HepG2 (cell line): ENCODE data around the gene INSIG2. TPM values are rescaled to one million over a fixed set of nuclear protein-coding genes. Genes with fewer than 3 reads are reported as not detected.

Experiments
- ELF1 ChIP-seq: sonication (generic); formaldehyde crosslinking; IDR thresholded peaks from 2 replicates; pipeline ENCODE4 v1.4.0; 2020; ENCODE audit warnings: missing genetic modification reagents
- ETV5 ChIP-seq: IDR thresholded peaks from 2 replicates; pipeline ENCODE4 v1.6.1; 2018; ENCODE audit warnings: missing biosample characterization, missing genetic modification reagents, inconsistent platforms, borderline replicate concordance
- FOSL2 ChIP-seq: sonication (generic); formaldehyde crosslinking; IDR thresholded peaks from 2 replicates; pipeline ENCODE4 v1.4.0; 2020; ENCODE audit warnings: missing genetic modification reagents
- FOXP4 ChIP-seq: sonication (generic); formaldehyde crosslinking; IDR thresholded peaks from 2 replicates; pipeline ENCODE4 v1.4.0; 2020; ENCODE audit warnings: missing genetic modification reagents
- GATAD2A ChIP-seq: IDR thresholded peaks from 2 replicates; pipeline ENCODE4 v1.6.1; 2016
- GMEB1 ChIP-seq: sonication (generic); formaldehyde crosslinking; IDR thresholded peaks from 2 replicates; pipeline ENCODE4 v1.5.1; 2020; ENCODE audit warnings: missing genetic modification reagents, mild to moderate bottlenecking, borderline replicate concordance
- HOXD1 ChIP-seq: sonication (generic); formaldehyde crosslinking; IDR thresholded peaks from 2 replicates; pipeline ENCODE4 v1.5.0; 2020; ENCODE audit warnings: missing genetic modification reagents
- JDP2 ChIP-seq: sonication (generic); formaldehyde crosslinking; IDR thresholded peaks from 2 replicates; pipeline ENCODE4 v1.8.1; 2022; ENCODE audit warnings: missing genetic modification reagents, borderline replicate concordance
- PHF5A ChIP-seq: IDR thresholded peaks from one replicate; pipeline ENCODE4 v1.6.1; 2018; ENCODE audit warnings: low read depth, missing genetic modification reagents; ENCODE audit not compliant: unreplicated experiment
- SOX6 ChIP-seq, 2 experiments: fragments of 450-650 bp in 1 of 2; sonication (generic) in 1 of 2; formaldehyde crosslinking in 1 of 2; IDR thresholded peaks; 2 replicates each; pipeline versions ENCODE4 v1.4.0 to v1.6.1; 2017 to 2020; ENCODE audit warnings: antibody characterized with exemption in 1 of 2, mild to moderate bottlenecking in 1 of 2, missing genetic modification reagents in 1 of 2
- TGIF2 ChIP-seq: IDR thresholded peaks from 2 replicates; pipeline ENCODE4 v1.6.1; 2016; ENCODE audit warnings: control low read depth, missing compliant biosample characterization
- ZFP1 ChIP-seq: IDR thresholded peaks from 2 replicates; pipeline ENCODE4 v1.6.1; 2016
- ZNF468 ChIP-seq: sonication (generic); formaldehyde crosslinking; IDR thresholded peaks from 2 replicates; pipeline ENCODE4 v1.8.0; 2022; ENCODE audit warnings: mild to moderate bottlenecking, moderate library complexity, missing genetic modification reagents
- ZNF644 ChIP-seq: IDR thresholded peaks from 2 replicates; pipeline ENCODE4 v1.6.1; 2016; ENCODE audit warnings: low read depth
- polyA plus RNA-seq, 8 experiments: library from polyadenylated mRNA; depleted of rRNA in 3 of 8; stranded (reverse) in 7 of 8; unstranded in 1 of 8; fragments of >200 nt; fragmentation: Illumina TruSeq in 4 of 8; extraction: Trizol in 4 of 8; gene quantifications; 2 replicates each; pipeline versions ENCODE4 v1.2.1 to v1.2.3, GENCODE V29; 2011 to 2016; ENCODE audit warnings: low read depth in 4 of 8, missing spikeins in 1 of 8, mixed read lengths in 1 of 8; ENCODE audit not compliant: insufficient read depth in 1 of 8
- total RNA-seq, 5 experiments: library from RNA; depleted of rRNA; stranded (reverse); fragments of >200 nt; fragmentation: Illumina TruSeq; extraction: Trizol; gene quantifications; 2 replicates each; pipeline ENCODE4 v1.2.3, GENCODE V29; 2016; ENCODE audit warnings: low read depth in 1 of 5
- TF ChIP-seq, protein P1 (sequence below): sonication (generic); formaldehyde crosslinking; IDR thresholded peaks from 2 replicates; pipeline ENCODE4 v1.5.0; 2020; ENCODE audit warnings: mild to moderate bottlenecking, missing genetic modification reagents
- TF ChIP-seq, protein P2 (sequence below): sonication (generic); formaldehyde crosslinking; IDR thresholded peaks from 2 replicates; pipeline ENCODE4 v1.4.0; 2020; ENCODE audit warnings: mild to moderate bottlenecking, low read depth, missing genetic modification reagents
- TF ChIP-seq, protein P3 (sequence below): IDR thresholded peaks from 2 replicates; pipeline ENCODE4 v1.6.1; 2016; ENCODE audit warnings: low read depth
- TF ChIP-seq, protein P4 (sequence below): sonication (generic); formaldehyde crosslinking; IDR thresholded peaks from 2 replicates; pipeline ENCODE4 v1.8.0; 2023; ENCODE audit warnings: mild to moderate bottlenecking, missing genetic modification reagents

The INSIG2 gene
- total and polyA plus RNA-seq, 2 of the 13 experiments (the other 11 are each of a cell fraction or from before 2014, with no cell fraction given), result 73.5 to 481 TPM

DNA sequence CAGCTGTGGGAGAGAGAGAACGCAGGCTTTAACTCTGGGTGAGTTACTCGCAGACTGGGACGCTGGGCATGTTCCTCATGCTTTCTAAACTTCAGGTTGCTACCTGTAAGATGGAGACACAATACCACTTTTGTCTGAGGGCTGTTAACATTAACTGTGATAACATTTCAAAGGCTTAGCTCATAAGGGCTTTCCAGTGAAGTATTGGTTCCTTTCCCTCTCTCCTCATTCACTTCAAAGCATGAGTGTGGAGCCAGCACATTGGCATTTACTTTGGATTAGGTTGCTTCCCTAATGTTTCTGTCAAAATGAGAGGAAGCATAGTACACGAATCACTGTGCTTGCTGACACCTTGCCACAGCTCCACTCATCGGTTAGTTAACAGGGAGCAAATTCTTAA, 30.2 kb downstream of the INSIG2 start (continued):
- TF ChIP-seq, protein P1, sequence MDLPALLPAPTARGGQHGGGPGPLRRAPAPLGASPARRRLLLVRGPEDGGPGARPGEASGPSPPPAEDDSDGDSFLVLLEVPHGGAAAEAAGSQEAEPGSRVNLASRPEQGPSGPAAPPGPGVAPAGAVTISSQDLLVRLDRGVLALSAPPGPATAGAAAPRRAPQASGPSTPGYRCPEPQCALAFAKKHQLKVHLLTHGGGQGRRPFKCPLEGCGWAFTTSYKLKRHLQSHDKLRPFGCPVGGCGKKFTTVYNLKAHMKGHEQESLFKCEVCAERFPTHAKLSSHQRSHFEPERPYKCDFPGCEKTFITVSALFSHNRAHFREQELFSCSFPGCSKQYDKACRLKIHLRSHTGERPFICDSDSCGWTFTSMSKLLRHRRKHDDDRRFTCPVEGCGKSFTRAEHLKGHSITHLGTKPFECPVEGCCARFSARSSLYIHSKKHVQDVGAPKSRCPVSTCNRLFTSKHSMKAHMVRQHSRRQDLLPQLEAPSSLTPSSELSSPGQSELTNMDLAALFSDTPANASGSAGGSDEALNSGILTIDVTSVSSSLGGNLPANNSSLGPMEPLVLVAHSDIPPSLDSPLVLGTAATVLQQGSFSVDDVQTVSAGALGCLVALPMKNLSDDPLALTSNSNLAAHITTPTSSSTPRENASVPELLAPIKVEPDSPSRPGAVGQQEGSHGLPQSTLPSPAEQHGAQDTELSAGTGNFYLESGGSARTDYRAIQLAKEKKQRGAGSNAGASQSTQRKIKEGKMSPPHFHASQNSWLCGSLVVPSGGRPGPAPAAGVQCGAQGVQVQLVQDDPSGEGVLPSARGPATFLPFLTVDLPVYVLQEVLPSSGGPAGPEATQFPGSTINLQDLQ (CRISPR knock-in tag), result no peak
- TF ChIP-seq TGIF2, result peak; percentile 82; the same call in 1 of the 2 replicates
- TF ChIP-seq, protein P2, sequence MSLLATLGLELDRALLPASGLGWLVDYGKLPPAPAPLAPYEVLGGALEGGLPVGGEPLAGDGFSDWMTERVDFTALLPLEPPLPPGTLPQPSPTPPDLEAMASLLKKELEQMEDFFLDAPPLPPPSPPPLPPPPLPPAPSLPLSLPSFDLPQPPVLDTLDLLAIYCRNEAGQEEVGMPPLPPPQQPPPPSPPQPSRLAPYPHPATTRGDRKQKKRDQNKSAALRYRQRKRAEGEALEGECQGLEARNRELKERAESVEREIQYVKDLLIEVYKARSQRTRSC (CRISPR knock-in tag), result no peak
- peak; percentile 13; the same call in 1 of the 2 replicates for TF ChIP-seq ETV5 (CRISPR knock-in tag)
- TF ChIP-seq ELF1 (CRISPR knock-in tag), result 0 out of 2 replicates have a peak, but pooled peaks have one; percentile 8
- TF ChIP-seq FOXP4, result 0 out of 2 replicates have a peak, but pooled peaks have one; percentile 9
- no peak for TF ChIP-seq JDP2 (CRISPR knock-in tag)
- TF ChIP-seq ZNF468, result no peak
- 0 out of 2 replicates have a peak, but pooled peaks have one; percentile 29 for TF ChIP-seq FOSL2 (CRISPR knock-in tag)
- TF ChIP-seq, protein P3, sequence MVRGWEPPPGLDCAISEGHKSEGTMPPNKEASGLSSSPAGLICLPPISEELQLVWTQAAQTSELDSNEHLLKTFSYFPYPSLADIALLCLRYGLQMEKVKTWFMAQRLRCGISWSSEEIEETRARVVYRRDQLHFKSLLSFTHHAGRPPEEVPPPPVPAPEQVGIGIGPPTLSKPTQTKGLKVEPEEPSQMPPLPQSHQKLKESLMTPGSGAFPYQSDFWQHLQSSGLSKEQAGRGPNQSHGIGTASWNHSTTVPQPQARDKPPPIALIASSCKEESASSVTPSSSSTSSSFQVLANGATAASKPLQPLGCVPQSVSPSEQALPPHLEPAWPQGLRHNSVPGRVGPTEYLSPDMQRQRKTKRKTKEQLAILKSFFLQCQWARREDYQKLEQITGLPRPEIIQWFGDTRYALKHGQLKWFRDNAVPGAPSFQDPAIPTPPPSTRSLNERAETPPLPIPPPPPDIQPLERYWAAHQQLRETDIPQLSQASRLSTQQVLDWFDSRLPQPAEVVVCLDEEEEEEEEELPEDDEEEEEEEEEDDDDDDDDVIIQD (CRISPR knock-in tag), result 0 out of 2 replicates have a peak, but pooled peaks have one; percentile 30
- TF ChIP-seq ZNF644 (CRISPR knock-in tag), result peak; percentile 39; the same call in 1 of the 2 replicates
- TF ChIP-seq PHF5A (CRISPR knock-in tag), result peak; percentile 18
- TF ChIP-seq ZFP1 (CRISPR knock-in tag), result 0 out of 2 replicates have a peak, but pooled peaks have one; percentile 44
- TF ChIP-seq, protein P4, sequence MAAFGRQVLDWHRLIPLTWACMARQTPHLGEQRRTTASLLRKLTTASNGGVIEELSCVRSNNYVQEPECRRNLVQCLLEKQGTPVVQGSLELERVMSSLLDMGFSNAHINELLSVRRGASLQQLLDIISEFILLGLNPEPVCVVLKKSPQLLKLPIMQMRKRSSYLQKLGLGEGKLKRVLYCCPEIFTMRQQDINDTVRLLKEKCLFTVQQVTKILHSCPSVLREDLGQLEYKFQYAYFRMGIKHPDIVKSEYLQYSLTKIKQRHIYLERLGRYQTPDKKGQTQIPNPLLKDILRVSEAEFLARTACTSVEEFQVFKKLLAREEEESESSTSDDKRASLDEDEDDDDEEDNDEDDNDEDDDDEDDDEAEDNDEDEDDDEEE (CRISPR knock-in tag), result no peak
- TF ChIP-seq GMEB1 (CRISPR knock-in tag), result 0 out of 2 replicates have a peak, but pooled peaks have one; percentile 10
- TF ChIP-seq SOX6 (IDR thresholded peaks at IDR 0.05), result no peak
- 0 out of 2 replicates have a peak, but pooled peaks have one; percentile 46 for TF ChIP-seq SOX6 (CRISPR knock-in tag; IDR thresholded peaks at IDR 0.05)
- no peak for TF ChIP-seq HOXD1
- TF ChIP-seq GATAD2A (CRISPR knock-in tag), result 0 out of 2 replicates have a peak, but pooled peaks have one; percentile 30
